ENCODE data around the gene SIRPA.
"Not testable (repeated sequence)": the region's sequence is repeated elsewhere in the genome, so short reads cannot be mapped to it uniquely, and the experiment has no call there.

The SIRPA gene

GRCh38 chr20:1906361-1907051, 11.3 kb downstream of the SIRPA start:
- no peak for DNase-seq (ENCODE audit: low read depth in 2 of 2, low spot score in 1 of 2)

DNA sequence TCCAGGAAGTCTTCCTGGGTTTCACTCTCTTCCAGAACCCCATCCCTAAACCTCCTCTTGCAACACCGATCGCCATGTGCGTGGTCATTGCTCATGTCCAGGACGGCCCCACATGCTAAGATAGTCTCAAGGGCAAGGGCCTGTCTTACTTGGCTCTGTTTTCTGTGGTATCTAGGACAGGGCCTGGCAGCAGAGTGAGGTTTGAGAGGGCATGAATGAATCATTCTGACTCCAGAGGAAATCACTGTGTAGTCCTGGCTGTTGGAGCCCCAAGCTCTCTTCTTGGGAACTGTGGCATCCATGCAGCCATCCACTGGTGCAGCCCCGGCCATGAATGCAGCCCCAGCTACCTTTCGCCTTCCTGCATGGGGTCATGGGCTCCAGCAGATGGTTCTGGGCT, 12.4 kb downstream of the SIRPA start:
- DNase-seq (ENCODE audit: low read depth in 2 of 2, low spot score in 1 of 2), result no peak

DNA sequence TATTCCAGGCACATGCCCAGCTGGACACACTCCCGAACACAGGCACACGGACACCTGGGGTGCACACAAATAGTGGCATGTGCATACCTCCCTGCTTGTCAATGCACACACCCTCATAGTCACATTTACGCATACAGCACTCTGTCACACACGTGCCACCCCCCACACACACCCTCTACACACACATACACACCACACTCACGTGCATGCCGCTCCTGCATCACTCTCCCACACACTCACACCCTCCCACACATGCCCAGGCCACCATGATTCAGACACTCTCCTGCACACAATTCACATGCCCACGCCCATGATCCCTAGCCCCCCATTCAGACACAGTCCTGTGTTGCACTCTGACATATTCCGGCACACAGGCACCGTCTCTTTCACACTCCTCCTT, 13.0 kb downstream of the SIRPA start:
- DNase-seq (ENCODE audit: low read depth in 2 of 2, low spot score in 1 of 2), result no peak

DNA sequence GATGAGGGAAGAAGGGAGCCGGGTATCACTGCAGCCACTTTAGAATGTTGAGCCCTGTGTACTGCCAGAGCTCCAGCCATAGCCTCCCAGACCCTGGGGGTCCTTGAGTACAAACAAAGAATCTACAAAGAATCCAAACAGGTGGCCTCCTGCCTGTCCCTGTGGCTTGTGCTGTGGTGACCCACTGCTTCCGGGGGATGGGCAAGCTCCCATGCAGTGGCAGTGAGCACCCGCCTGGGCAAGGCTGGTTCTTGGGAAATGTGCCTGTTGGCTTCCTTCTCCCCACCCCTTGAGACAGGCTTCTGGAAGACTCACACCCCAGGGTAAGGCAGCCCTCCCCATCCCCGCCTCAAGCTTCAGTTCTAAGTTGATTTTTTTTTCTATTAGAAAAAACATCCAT, 13.9 kb downstream of the SIRPA start:
- no peak for DNase-seq (ENCODE audit: low read depth in 2 of 2, low spot score in 1 of 2)

GRCh38 chr20:1911536-1911935, 16.3 kb downstream of the SIRPA start:
- DNase-seq (ENCODE audit: low read depth in 2 of 2, low spot score in 1 of 2), result no peak

- no peak for DNase-seq (ENCODE audit: low read depth in 2 of 2, low spot score in 1 of 2)
Observed at GRCh38 chr20:1912053-1912452, 16.8 kb downstream of the SIRPA start.

DNA sequence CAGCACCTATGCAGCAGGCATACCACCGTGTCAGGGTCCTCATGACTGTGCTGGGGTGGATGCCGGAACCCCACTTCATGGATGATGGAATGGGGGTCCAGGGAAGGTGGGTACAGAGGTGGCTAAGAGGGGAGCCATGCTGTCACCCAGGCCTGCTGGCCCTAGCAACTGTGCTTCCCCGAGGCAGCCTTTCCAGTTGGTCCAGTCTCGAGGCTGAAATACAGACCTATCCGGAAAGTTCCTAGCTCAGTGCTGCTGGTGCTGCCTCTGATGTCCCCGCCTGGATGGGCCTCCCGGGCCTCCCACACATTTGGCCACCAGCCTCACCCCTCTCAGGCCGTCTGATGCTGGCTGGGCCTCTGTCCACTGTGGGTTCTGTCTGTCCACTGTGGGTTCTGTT, 17.4 kb downstream of the SIRPA start:
- no peak for DNase-seq (ENCODE audit: low read depth in 2 of 2, low spot score in 1 of 2)

DNA sequence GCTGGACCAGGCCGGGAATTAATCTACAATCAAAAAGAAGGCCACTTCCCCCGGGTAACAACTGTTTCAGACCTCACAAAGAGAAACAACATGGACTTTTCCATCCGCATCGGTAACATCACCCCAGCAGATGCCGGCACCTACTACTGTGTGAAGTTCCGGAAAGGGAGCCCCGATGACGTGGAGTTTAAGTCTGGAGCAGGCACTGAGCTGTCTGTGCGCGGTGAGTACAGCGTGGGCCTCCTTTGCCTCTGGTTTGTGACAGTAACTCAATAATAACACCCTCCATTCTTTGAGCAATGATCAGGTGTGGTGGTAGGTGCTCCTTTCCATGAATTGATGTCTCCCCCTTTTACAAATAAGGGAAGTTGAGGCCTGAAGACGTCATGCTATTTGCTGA, 20.0 kb downstream of the SIRPA start:
- DNase-seq (ENCODE audit: low read depth in 2 of 2, low spot score in 1 of 2), result not testable (repeated sequence)

GRCh38 chr20:1915725-1916124, 20.5 kb downstream of the SIRPA start:
- DNase-seq (ENCODE audit: low read depth in 2 of 2, low spot score in 1 of 2), result no peak

DNA sequence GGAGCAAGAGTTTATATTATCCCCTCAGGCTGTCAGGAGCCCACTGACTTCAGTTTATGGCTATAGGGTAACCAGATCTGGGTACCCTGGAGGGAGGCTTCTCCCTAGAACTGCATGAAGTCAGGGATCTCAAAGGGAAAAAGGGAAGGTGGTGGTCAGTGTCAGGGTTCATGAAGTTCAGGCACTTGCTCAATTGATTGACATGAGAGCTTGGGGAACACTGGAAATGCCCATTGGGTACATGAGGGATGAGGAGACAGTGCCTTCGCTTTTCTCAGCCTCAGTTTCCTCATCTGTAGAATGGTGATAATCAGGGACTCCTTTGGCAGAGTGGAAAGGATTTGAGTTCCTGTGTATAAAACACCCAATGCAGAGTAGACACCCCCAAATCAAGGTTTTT, 22.6 kb downstream of the SIRPA start:
- DNase-seq (ENCODE audit: low read depth in 2 of 2, low spot score in 1 of 2), result no peak

GRCh38 chr20:1918491-1919165, 23.4 kb downstream of the SIRPA start:
- no peak for DNase-seq (ENCODE audit: low read depth in 2 of 2, low spot score in 1 of 2)

DNA sequence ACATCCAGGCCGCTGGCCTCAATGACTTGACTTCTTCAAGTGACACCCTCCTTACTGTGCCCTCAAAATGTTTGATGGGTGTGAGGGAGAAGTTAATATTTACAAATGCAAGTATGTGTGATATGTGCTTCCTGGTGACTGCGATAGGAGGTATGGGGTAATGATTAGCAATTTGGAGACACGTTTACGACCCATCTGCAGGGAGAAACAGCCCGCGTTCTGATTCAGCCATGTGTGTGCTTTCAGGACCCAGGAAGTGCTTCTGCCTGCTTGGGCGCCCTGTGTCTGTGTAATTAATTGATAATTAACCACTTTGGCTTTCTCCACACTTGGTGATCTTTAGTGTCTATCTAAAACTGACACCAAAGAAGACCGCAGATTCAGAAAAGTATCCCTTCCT, 25.0 kb downstream of the SIRPA start:
- DNase-seq (ENCODE audit: low read depth in 2 of 2, low spot score in 1 of 2), result no peak

DNA sequence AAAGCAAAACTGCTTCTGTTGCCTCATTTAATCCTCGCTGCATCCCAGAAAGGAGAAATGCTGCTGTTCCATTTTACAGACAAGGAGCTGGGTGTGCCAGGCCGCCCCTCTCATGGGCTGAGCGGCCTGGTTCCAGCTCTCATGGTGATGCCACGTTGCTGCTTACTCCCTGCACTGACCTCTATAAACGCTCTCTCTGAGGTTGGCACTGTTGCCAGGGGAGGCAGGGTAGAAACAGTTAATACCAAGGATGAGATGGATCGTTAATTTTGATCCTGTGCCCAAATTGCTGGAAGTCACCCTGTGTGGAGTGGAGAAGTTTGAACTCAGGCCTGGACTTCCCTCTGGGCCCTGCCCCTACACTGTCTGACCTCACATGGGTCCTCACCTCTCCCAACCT, 25.6 kb downstream of the SIRPA start:
- DNase-seq (ENCODE audit: low read depth in 2 of 2, low spot score in 1 of 2), result no peak

GRCh38 chr20:1921985-1922384, 26.8 kb downstream of the SIRPA start:
- not testable (repeated sequence) for DNase-seq (ENCODE audit: low read depth in 2 of 2, low spot score in 1 of 2)

DNA sequence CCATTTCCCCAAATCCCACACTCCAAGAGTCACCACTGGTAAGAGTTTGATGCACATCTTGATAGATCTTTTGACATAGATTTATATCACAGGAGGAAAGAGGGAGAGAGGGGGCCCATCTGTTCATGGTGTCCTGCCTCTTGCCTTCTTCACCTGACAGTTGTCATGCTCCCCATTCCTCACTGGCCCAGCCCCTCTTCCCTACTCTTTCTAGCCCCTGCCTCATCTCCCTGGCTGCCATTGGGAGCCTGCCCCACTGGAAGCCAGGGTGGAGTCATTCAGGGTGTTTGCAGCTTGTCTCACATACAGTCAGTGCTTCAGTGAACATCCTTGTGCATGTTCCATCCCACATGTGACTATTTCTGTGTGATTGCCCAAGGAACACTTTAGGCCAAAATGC, 27.6 kb downstream of the SIRPA start:
- no peak for DNase-seq (ENCODE audit: low read depth in 2 of 2, low spot score in 1 of 2)

DNA sequence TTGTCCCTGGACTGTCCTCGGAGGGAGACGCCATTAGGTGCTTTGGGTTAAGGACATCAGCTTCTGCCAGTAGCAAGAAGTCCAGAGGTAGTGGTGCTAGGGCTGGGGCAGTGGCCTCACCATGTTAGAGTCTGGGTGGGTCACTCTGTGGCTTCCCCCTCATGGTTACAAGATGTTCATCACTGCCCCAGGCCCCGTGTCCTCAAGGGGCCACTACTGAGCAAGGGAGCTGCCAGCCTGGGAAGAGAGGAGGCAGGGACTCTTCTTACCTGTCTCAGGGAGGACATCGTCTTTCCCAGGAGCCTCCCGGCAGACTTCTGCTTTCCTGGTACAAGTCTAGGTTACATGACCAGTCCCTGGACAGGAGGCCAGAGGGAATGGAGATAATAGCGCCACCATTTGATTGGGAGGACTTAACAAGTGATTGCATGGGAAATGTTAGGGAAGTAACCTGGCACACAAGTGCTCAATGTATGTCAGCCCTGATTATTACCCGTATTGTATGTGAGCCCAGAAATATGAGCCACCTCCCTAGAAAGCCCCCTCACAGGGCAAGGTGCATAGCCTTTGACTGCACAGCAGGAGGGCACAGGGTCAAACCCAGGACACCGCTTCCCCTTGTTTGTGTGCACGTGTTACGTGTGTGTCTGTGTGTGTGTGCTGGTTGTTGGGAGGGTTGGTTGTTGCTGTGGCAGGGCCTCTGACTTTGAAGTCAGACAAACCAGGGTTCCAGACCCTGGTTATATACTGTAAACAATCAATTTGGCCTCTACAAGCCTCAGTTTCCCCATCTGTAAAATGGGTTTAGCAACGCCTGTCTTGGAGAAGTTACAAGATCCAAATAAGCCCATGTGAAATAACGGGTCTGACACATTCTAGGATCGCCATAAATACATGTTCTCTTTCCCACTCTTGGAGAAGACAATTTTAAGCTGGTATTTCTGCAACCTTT, 30.0 kb downstream of the SIRPA start:
- DNase-seq (ENCODE audit: low read depth in 2 of 2, low spot score in 1 of 2), result no peak

GRCh38 chr20:1926237-1926636, 31.0 kb downstream of the SIRPA start:
- no peak for DNase-seq (ENCODE audit: low read depth in 2 of 2, low spot score in 1 of 2)

DNA sequence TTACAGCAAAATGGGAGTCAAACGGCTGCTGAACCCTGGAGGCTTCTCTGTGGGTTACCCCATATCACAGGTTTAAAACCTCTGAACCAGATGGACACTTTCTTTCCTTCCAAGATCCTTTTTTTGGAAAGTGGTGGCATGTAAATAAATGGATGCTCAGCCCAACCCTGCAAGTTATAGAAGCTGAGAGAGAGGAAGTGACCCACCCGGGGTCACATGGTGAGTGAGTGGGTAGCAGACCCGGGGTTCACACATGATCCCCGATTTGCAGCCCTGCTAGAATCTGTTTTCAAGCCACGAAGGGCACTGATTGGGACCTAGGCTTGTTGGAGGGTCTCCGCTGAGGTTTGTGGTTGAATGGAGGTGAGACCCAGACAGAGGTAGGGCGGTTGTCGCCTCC, 32.0 kb downstream of the SIRPA start:
- no peak for DNase-seq (ENCODE audit: low read depth in 2 of 2, low spot score in 1 of 2)

DNA sequence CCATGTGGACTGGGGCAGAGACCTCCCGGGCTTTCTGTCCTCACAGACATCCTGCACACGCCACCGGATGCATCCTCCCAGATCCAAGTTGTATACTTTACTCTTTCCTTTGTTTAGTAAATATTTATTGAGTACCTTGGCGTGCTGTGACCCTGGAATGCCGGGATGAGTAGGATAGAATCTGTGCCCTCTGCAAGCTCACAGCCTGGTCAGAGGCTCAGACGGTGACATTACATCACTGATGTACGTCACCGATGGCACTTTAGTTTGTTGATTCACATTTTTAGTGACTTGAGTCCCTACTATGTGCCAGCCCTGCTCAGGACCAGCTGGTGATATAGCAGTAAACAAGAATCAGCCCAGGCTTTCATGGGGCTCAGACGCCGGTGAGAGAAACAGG, 32.9 kb downstream of the SIRPA start:
- no peak for DNase-seq (ENCODE audit: low read depth in 2 of 2, low spot score in 1 of 2)

GRCh38 chr20:1928782-1929181, 33.6 kb downstream of the SIRPA start:
- DNase-seq (ENCODE audit: low read depth in 2 of 2, low spot score in 1 of 2), result no peak

GRCh38 chr20:1929460-1929859, 34.3 kb downstream of the SIRPA start:
- DNase-seq (ENCODE audit: low read depth in 2 of 2, low spot score in 1 of 2), result no peak

DNA sequence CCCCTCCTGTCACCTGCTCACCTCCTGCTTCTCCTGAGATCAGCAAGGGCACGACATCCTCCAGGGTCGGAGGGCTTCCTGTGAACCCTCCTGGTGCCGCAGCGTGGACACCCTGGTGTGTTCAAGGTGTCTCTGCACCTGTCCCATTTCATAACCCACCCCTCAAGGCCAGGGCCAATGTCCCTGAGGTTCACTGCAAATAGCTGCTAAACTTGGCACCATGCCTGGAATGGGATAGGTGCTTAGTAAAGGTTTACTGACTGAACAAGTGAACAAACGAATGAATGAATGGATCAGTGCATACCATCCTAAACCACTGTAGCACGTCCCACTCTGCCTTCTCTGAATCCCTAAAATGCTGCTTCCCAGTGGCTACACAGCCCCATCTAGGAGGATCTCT, 35.0 kb downstream of the SIRPA start:
- DNase-seq (ENCODE audit: low read depth in 2 of 2, low spot score in 1 of 2), result no peak

All from stimulated activated CD8-positive, alpha-beta memory T cell treated with anti-CD3 and anti-CD28 coated beads, Interleukin-4, amount 100 ng/mL, for 1 hour (primary cell).